ENCODE measurements around the gene CCDC191.

DNA sequence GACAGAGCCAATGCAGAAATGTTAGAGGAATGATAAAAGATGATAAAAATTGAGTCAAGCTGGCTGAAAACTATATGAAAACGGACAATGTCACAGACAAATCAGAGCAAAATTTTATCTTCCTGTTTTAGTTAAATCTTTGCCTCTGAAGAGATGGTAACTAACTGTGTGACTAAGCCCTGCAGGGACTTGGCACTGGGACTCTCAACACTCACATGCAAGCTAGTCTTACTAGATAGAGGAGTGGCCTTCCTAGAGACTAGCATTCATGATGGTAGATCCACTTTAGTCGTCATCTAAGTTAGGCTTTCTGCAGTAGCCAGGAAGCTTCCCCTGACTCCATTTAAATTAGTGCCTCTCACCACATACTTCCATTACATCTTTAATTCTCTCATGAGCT lies 4.1 kb downstream of the CCDC191 start:
- TF ChIP-seq SUZ12 (IDR thresholded peaks at IDR 0.05; ENCODE audit: extremely low read depth, insufficient read depth, insufficient read length) (no peak), ZNF274 (IDR thresholded peaks at IDR 0.05; ENCODE audit: low read depth, low read length) (no peak)

Measured in NT2/D1 (cell line).